Hepatocyte (in vitro differentiated cells): ENCODE measurements around the gene ING4. TPM values are rescaled to one million over a fixed set of nuclear protein-coding genes. Genes with fewer than 3 reads are reported as not detected.

Source experiments
- DNase-seq: peaks from one replicate; pipeline ENCODE4 v3.0.0-alpha.2; 2016; ENCODE audit warnings: low spot score
- H2AFZ ChIP-seq: fragments of 200-600 bp; sonication (generic); 2 replicates; pipeline ENCODE4 v1.6.0; 2016; ENCODE audit warnings: antibody characterized with exemption, mild to moderate bottlenecking
- H3K27ac ChIP-seq: fragments of 200-600 bp; sonication (generic); 2 replicates; pipeline ENCODE4 v1.5.1; 2016; ENCODE audit warnings: mild to moderate bottlenecking
- H3K27me3 ChIP-seq: fragments of 200-600 bp; sonication (generic); 2 replicates; pipeline ENCODE4 v1.6.1; 2016
- H3K36me3 ChIP-seq: fragments of 200-600 bp; sonication (generic); replicated peaks from 2 replicates; pipeline ENCODE4 v1.5.1; 2016; ENCODE audit warnings: low read depth; ENCODE audit not compliant: insufficient read depth
- H3K4me1 ChIP-seq: fragments of 200-600 bp; sonication (generic); 2 replicates; pipeline ENCODE4 v1.5.1; 2016; ENCODE audit warnings: mild to moderate bottlenecking, moderate library complexity; ENCODE audit not compliant: insufficient read depth
- H3K4me2 ChIP-seq: fragments of 200-600 bp; sonication (generic); 2 replicates; pipeline ENCODE4 v1.6.0; 2016
- H3K4me3 ChIP-seq: fragments of 200-600 bp; sonication (generic); 2 replicates; pipeline ENCODE4 v1.5.1; 2016; ENCODE audit warnings: mild to moderate bottlenecking
- H3K79me2 ChIP-seq: fragments of 200-600 bp; sonication (generic); 2 replicates; pipeline ENCODE4 v1.6.0; 2017; ENCODE audit warnings: mild to moderate bottlenecking
- H3K9me2 ChIP-seq: fragments of 200-600 bp; sonication (generic); replicated peaks from 2 replicates; pipeline ENCODE4 v1.6.0; 2017; ENCODE audit warnings: mild to moderate bottlenecking; ENCODE audit not compliant: insufficient read depth
- H3K9me3 ChIP-seq: fragments of 200-600 bp; sonication (generic); 2 replicates; pipeline ENCODE4 v1.5.1; 2016; ENCODE audit warnings: low read depth, mild to moderate bottlenecking
- H4K20me1 ChIP-seq: fragments of 200-600 bp; sonication (generic); 2 replicates; pipeline ENCODE4 v1.6.0; 2016; ENCODE audit warnings: mild to moderate bottlenecking; ENCODE audit not compliant: insufficient read depth, poor library complexity, severe bottlenecking
- CTCF ChIP-seq: fragments of 200-600 bp; sonication (generic); IDR thresholded peaks from 2 replicates; pipeline ENCODE4 v1.5.1; 2016; ENCODE audit warnings: antibody characterized with exemption, mild to moderate bottlenecking; ENCODE audit not compliant: poor library complexity
- EZH2 ChIP-seq: fragments of 200-600 bp; sonication (generic); IDR thresholded peaks from 2 replicates; pipeline ENCODE4 v1.6.1; 2016; ENCODE audit warnings: antibody characterized with exemption, mild to moderate bottlenecking, borderline replicate concordance
- EZH2phosphoT487 ChIP-seq: fragments of 200-600 bp; sonication (generic); IDR thresholded peaks from one replicate; pipeline ENCODE4 v1.6.1; 2018; ENCODE audit warnings: antibody characterized with exemption, mild to moderate bottlenecking, low read depth, moderate library complexity; ENCODE audit not compliant: unreplicated experiment, severe bottlenecking
- WGBS: methylation state at CpG from one replicate; pipeline ENCODE4 v1.1.6; 2016; ENCODE audit warnings: low lambda C conversion rate; ENCODE audit errors: missing lambda C conversion rate; 5-methylcytosine and 5-hydroxymethylcytosine counted together
- polyA plus RNA-seq: library from polyadenylated mRNA; unstranded; fragments of >200 nt; fragmentation: Nextera tagmentation; extraction: Ambion mirVana; gene quantifications from 2 replicates; pipeline ENCODE4 v1.2.1, GENCODE V29; 2016
- total RNA-seq: library from RNA; depleted of rRNA; stranded (reverse); fragments of >200 nt; gene quantifications from 2 replicates; pipeline ENCODE4 v1.2.3, GENCODE V29; 2014

The ING4 gene
- total and polyA plus RNA-seq, 2 experiments from 2014 or later: 38.9 to 39.7 TPM

GRCh38 chr12:6684609-6685008 is 21.7 kb upstream of the ING4 start:
- Histone ChIP-seq H3K27me3 (no peaks in the 10 kb centered on the region), H3K79me2 (peaks cover 93% of the 10 kb centered on the region), H3K4me1 (peaks cover 13% of the 10 kb centered on the region), H3K36me3 (no peaks in the 10 kb centered on the region), H3K9me2 (no peaks in the 10 kb centered on the region), H3K27ac (no peak overlapping the region), H3K9me3 (no peaks in the 10 kb centered on the region), H3K4me3 (no peak overlapping the region), H2AFZ (no peak overlapping the region), H4K20me1 (peaks cover 32% of the 10 kb centered on the region), H3K4me2 (no peak overlapping the region)
- TF ChIP-seq EZH2 (no peak), CTCF (peak; percentile 54), EZH2phosphoT487 (no peak)
- DNase-seq: peak; percentile 44
- 69% methylated on average over 6 of the region's 6 CpGs for WGBS

- Histone ChIP-seq H3K79me2 (peaks cover 42% of the 10 kb centered on the region), H3K9me2 (no peaks in the 10 kb centered on the region), H3K4me2 (no peak overlapping the region), H4K20me1 (peaks cover 17% of the 10 kb centered on the region), H3K4me1 (no peaks in the 10 kb centered on the region), H3K27ac (no peak overlapping the region), H2AFZ (no peak overlapping the region), H3K9me3 (no peaks in the 10 kb centered on the region), H3K36me3 (no peaks in the 10 kb centered on the region), H3K27me3 (no peaks in the 10 kb centered on the region), H3K4me3 (no peak overlapping the region)
- DNase-seq: no peak
- WGBS: 93% methylated on average over 5 of the region's 5 CpGs
- TF ChIP-seq EZH2phosphoT487: no peak
- no peak for TF ChIP-seq EZH2
- TF ChIP-seq CTCF: no peak
Observed at GRCh38 chr12:6676962-6677361, 14.0 kb upstream of the ING4 start.

GRCh38 chr12:6672143-6672542 is 9.2 kb upstream of the ING4 start:
- H4K20me1 ChIP-seq: no peaks in the 10 kb centered on the region
- H3K9me3 ChIP-seq: no peaks in the 10 kb centered on the region
- TF ChIP-seq EZH2 (no peak), CTCF (no peak), EZH2phosphoT487 (no peak)
- DNase-seq: no peak
- no peaks in the 10 kb centered on the region for H3K36me3 ChIP-seq
- H3K4me1 ChIP-seq: no peaks in the 10 kb centered on the region
- no peaks in the 10 kb centered on the region for H3K27me3 ChIP-seq
- WGBS: 95% methylated on average over 13 of the region's 18 CpGs
- no peaks in the 10 kb centered on the region for H3K9me2 ChIP-seq
- peaks cover 8% of the 10 kb centered on the region for H3K79me2 ChIP-seq
- no peak overlapping the region for H2AFZ ChIP-seq
- H3K4me2 ChIP-seq: no peak overlapping the region
- no peak overlapping the region for H3K27ac ChIP-seq
- no peak overlapping the region for H3K4me3 ChIP-seq
